Activated CD4-positive, alpha-beta T cell treated with anti-CD3 and anti-CD28 coated beads for 48 hours (primary cell): ENCODE data around the gene AKR1B1.
A peak's percentile ranks its signal among the peaks of the same experiment; 100 is the strongest.
"Not testable (repeated sequence)": the region's sequence is repeated elsewhere in the genome, so short reads cannot be mapped to it uniquely, and the experiment has no call there.

Experiments used
- DNase-seq: peaks from one replicate; pipeline ENCODE4 v3.0.0-alpha.2; 2020

AKR1B1 gene

DNA sequence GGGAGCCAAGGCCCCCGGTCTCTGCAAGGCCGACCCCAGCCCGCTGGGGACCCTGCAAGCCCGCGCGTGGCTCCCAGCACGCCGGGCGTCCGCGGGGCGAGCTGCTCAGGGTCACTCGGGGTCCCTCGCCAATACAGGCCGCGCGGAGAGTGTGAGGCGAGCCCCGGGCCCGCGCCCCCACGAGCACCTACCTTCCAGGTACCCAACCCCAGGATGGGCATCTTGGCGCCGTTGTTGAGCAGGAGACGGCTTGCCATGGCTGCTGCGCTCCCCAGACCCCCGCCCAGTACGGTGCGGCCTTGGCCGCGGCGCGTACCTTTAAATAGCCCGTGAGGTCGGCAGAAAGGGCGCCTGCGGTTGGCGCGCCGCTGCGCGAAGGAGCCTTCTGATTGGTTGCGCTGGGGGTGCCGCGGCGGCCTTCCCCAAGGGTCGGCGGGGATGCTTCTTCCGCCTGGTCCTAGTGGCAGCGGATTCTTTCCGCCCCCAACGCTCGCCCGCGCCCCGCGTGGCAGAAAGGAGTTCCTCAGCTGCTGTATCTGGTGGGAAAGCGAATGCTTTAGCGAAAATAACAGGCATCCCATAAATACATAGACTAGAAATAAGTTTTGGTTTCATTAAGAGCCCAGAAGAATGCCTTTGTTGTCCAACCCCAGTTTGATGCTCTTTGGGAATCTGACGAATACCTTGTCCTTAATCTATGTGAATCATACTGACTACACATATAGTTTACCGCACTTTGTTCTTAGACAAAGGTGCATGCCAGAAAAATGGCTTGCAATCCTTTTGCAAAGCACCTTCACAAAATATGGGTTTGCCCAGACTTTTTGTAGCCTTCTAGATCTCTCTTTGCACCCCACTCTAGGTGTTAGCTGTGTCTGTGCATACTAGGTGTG is at the start of gene AKR1B1:
Gene AKR1B1 (minus strand): TSS at position 295 of the 893 bp plus-strand sequence. CDS start 38 bp downstream, at position 257.
- DNase-seq = peak; percentile 93

GRCh38 chr7:134505856-134506255 is 47.0 kb upstream of the AKR1B1 start:
- DNase-seq = no peak

DNA sequence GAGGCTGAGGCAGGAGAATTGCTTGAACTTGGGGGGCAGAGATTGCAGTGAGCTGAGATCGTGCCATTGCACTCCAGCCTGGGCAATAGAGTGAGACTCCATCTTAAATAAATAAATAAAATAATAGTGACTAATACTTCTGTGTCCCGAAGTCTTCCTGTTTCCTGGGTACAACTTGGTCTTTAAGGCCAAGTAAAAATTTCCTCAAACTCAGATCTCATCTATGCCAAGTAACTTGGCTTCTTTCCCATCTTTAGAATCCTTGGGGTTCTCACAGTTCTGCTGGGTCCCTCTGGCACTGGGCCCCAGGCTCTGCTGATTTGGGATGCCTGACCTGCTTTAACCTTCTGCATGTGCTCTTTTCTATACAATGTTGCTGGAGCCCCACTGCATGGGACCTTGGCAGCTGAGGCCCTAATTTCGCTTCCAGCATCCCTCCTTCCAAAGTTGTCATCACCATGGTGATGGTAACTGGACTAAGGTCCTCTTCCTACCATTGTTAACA is 45.8 kb upstream of the AKR1B1 start:
- DNase-seq = no peak

DNA sequence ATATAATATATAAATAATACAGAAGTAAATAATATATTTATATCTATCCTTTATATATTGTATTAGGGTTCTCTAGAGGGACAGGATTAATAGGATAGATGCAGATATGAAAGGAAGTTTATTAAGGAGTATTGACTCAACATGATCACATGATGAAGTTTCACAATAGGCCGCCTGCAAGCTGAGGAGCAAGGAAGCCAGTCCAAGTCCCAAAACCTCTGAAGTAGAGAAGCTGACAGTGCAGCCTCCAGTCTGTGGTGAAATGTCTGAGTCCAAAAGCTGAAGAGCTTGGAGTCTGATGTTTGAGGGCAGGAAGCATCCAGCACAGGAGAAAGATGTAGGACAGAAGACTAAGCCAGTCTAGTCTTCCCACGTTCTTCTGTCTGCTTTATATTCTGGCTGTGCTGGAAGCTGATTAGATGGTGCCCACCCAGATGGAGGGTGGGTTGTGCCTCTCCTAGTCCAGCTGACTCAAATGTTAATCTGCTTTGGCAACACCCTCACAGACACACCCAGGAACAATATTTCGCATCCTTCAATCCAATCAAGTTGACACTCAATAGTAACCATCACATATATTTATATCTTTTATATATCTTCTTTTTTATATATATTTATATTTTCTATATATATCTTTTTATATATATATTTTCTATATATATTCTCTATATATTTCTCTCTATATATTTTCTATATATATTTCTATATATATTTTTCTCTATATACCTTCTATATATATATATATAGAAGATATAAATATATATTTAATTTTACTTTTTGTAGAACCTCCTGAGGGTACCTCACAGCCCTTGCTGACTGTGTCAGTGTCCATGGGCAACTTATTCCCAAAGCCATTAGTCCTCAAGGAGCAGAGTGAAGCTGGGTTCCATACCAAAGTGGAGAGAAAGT is 43.8 kb upstream of the AKR1B1 start:
- DNase-seq = no peak

DNA sequence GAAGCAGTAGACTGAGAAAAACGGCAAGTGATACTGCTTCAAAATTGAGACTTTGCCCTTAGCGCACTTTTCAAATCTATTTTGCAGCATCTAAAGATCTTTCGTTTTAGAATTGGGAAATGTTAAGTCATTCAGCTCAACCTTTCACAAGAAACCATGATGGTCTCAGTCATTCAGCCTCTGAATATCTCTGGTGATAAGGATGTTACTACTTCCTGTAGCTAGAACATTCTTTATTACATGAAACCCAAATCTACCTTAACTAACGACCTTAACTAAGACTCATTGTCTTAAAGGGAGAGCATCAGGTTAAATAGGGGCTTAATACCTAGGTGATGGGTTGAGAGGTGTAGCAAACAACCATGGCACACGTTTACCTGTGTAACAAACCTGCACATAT is 42.1 kb upstream of the AKR1B1 start:
- DNase-seq = no peak

- DNase-seq = no peak
These were observed 41.5 kb upstream of the AKR1B1 start for GRCh38 chr7:134500406-134500805.

- no peak for DNase-seq
These were observed 36.6 kb upstream of the AKR1B1 start for GRCh38 chr7:134495546-134495945.

DNA sequence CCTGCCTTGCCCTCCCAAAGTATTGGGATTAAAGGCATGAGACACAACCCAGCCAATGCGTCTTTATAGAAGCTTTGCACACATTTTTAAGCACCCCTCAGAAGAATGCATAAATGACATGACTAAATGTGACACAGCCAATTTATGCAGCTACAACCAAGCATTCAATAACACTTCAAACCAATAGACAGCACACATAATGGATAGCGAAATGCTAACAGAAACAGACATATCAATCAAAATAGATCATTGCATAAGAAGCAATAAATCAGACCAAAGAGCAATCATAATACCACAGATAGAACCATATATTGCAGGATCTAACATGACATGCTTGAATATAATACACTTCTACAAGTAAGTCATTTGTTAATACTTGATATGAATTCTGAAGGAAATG is 34.2 kb upstream of the AKR1B1 start:
- DNase-seq = no peak

DNA sequence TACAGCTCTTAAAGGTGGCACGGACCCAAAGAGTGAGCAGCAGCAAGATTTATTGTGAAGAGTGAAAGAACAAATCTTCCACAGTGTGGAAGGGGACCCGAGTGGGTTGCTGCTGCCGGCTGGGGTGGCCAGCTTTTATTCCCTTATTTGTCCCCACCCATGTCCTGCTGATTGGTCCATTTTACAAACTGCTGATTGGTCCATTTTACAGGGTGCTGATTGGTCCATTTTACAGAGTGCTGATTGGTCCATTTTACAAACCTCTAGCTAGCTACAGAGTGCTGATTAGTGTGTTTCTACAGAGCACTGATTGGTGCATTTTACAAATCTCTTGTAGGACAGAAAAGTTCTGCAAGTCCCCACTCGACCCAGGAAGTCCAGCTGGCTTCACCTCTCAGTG is 28.8 kb upstream of the AKR1B1 start:
- not testable (repeated sequence) for DNase-seq

DNA sequence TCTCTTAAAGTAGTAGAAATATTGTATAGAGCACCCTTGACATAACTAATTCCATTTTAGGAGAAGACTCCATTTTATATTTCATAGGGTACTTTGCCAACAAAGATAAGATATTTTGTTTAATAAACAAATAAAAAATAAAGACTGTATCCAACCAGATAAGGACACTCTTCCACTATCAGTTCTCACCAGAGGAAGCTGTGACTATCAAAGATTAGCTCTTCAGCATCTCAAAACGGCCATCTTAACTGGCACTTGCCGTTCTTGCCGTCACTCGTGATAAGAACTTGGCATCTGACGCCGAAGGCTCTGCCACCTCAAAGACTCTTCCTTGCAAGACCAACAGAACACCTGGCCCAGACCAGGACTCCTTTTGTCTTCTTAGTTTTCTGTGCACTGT is 26.3 kb upstream of the AKR1B1 start:
- DNase-seq = no peak

DNA sequence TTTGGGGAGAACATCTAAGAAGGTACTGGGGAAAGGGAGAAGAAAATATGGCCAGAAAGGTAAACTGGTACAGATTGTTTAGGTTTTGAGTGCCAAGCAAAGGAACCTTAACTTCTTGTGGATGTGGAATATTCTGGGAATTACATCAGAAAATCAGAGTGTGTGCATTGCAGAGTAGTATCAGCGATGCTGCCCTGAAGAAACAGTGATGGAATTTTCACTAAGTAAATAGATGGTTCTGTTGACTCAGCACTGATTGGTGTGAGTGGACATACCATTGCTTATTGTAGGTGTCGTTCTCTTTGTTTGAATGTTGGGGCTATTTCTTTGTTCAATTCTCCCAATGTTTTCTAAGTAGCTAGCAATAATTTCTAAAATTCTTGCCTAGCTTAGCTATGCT is 24.4 kb upstream of the AKR1B1 start:
- DNase-seq = no peak

- DNase-seq = no peak
These were observed 24.0 kb upstream of the AKR1B1 start for GRCh38 chr7:134482858-134483257.

GRCh38 chr7:134481167-134481566 is 22.3 kb upstream of the AKR1B1 start:
- no peak for DNase-seq

- no peak for DNase-seq
These were observed 21.8 kb upstream of the AKR1B1 start for GRCh38 chr7:134480730-134481129.

DNA sequence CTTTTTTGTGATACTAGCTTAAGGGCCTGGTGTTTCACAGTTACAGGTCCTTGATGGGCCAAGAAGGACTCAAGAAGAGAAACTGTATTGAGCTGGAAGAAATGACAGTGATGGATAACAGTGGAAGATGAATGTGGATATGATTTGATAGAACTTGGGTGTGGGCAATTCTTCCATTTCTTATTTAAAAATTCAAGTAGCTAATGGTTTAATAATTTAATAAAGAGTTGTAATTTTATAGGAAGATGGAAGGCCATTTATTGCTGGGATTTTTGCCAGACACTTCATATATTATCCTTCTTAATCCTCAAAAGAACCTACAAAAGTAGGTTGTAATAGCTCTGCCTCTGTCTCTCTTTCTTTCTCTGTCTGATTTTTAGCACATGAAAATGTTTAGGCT is 21.3 kb upstream of the AKR1B1 start:
- DNase-seq = no peak

GRCh38 chr7:134478707-134479106 is 19.8 kb upstream of the AKR1B1 start:
- DNase-seq = no peak

DNA sequence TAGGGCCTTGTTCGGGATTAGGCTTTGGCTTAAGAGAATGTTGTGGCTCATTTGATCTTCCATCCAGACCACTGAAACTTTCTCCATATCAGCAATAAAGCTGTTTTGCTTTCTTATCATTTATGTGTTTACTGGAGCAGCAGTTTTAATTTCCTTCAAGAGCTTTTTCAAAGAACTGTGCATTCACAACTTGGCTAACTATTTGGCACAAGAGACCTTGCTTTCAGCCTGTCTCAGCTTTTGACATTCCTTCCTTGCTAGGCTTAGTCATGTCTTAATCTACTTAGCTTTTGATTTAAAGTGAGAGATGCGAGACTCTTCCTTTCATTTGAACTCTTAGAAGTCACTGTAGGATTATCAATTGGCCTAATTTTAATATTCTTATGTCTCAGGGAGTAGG is 19.1 kb upstream of the AKR1B1 start:
- DNase-seq = no peak

DNA sequence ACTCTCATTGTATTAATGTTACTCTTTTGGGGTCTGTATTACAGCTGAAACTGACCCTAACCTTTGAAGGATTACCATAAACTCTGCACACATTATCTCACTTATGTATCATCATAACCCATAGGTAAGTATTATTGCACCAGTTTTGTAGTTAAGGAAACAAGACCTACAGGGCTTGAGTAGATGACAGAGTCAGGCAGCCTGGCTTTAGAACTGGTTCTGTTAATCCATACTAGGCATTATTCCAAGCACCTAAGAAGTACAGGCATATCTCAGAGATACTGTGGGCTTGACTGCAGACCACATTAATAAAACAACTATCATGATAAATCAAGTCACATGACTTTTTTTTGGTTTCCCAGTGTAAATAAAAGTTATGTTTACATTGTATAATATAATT is 17.1 kb upstream of the AKR1B1 start:
- DNase-seq = no peak

- DNase-seq = no peak
These were observed 15.9 kb upstream of the AKR1B1 start for GRCh38 chr7:134474828-134475227.

DNA sequence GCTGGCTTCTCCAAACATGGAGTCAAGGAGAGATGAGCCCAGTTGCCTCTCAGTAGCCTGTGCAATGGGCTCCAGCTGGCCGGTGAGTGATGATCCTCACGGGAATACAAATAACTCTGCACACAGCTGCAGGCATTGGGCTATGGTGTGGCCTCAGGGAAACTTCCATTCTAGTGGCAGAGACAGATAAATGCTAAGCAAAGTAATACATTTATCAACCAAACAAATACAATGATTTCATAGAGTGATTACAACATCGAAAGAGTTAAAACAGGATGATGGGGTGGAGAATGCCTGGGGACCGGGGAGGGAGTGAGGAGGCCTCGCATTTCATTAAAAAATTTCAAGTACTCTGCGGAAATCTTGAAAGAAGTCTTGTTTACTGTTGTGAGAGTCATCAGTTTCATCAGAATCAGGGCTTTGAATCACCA is 15.0 kb upstream of the AKR1B1 start:
- no peak for DNase-seq

DNA sequence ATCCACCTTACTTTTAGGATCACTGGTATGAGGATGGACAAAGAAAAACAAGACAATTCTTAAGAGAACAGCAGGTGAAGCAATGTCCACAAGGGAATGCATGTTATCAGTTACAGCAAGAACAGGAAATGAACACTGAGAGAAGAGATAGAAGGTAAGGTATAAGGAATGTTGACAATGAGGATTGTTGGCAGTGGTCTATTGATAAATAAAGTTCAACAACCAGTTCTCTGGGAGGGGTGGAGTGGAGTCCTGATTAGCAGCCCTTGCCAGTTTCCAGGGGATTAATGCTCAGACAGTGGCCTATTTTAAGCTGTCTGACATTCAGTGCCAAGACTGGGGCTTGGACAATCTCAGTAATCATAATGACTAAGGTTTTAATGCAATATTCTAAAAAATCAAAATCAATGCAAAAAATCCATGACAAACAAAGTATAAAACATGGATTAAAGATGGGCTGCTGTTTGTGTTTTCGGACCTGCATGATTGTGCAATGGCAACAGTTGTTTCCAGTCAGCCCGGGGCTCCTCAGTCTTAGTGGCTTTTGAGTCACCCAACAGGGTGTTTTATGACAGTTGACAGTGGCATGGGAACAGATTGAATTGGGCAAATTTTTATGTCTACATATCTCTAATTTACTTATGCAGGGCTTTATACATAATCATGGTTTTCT is 13.8 kb upstream of the AKR1B1 start:
- DNase-seq = no peak

- DNase-seq = peak; percentile 35
These were observed 12.0 kb upstream of the AKR1B1 start for GRCh38 chr7:134470864-134471263.

DNA sequence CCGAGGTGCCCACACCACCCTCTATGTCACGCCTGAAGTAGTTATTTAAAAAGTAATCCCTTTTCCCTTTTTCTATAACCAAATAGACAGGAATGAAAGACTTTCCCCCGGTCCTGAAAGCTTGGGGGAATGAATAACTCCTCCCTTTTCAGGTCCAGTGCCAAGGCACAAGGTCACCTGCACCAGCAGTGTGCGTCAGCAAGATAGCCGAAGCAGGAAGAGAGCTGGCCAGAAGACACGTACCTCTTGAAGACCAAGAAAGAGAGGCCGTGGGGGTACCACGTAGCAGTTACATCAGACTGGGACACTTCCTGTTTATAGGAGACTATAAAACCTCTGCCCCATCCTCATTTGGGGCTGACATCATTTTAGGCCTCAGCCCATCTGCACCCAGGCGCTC is 10.7 kb upstream of the AKR1B1 start:
- DNase-seq = no peak
